Upper lobe of right lung (tissue), 1 donor: ENCODE results near the gene AP4M1. TPM values are rescaled to one million over a fixed set of nuclear protein-coding genes. Genes with fewer than 3 reads are reported as not detected.
A peak's percentile ranks its signal among the peaks of the same experiment; 100 is the strongest.

ENCODE experiments used
- ATAC-seq: fragments of 200-7000 bp; cut with Tn5 transposase; one replicate; pipeline ENCODE4 v1.9.1; 2020; ENCODE audit warnings: mild to moderate bottlenecking, moderate library complexity
- DNase-seq: peaks from one replicate; pipeline ENCODE4 v3.0.0-alpha.2; 2020
- H3K27ac ChIP-seq: fragments of 200-600 bp; one replicate; pipeline ENCODE4 v1.8.0; 2022
- H3K27me3 ChIP-seq: fragments of 200-600 bp; one replicate; pipeline ENCODE4 v1.8.0; 2022; ENCODE audit warnings: mild to moderate bottlenecking
- H3K36me3 ChIP-seq: fragments of 200-600 bp; one replicate; pipeline ENCODE4 v1.8.0; 2022
- H3K4me1 ChIP-seq: fragments of 200-600 bp; one replicate; pipeline ENCODE4 v1.8.0; 2022
- H3K4me3 ChIP-seq: fragments of 200-600 bp; one replicate; pipeline ENCODE4 v1.8.0; 2022; ENCODE audit warnings: mild to moderate bottlenecking
- H3K9me3 ChIP-seq: fragments of 200-600 bp; one replicate; pipeline ENCODE4 v1.8.0; 2022
- intact Hi-C: fragments of 100-400 bp; cut with DNase I; formaldehyde crosslinking; loops from one replicate; pipeline ENCODE4 v1.11.0; 2022
- total RNA-seq: library from RNA; stranded (reverse); fragmentation: NEBNext Ultra II Directional; extraction: Animal tissue kit (Norgen Biotek cat#: 25700); gene quantifications from one replicate; pipeline ENCODE4 v1.2.1, GENCODE V29; 2021
- TF ChIP-seq, protein P1 (sequence below): fragments of 200-600 bp; IDR thresholded peaks from one replicate; pipeline ENCODE4 v1.8.0; 2022; ENCODE audit warnings: antibody characterized with exemption
- donor health status: DM: no; HTN: yes; CAD: no; lungs with severe emphysema.

Gene AP4M1
- total RNA-seq, 1 donor from 2014 or later: 16.8 TPM

DNA sequence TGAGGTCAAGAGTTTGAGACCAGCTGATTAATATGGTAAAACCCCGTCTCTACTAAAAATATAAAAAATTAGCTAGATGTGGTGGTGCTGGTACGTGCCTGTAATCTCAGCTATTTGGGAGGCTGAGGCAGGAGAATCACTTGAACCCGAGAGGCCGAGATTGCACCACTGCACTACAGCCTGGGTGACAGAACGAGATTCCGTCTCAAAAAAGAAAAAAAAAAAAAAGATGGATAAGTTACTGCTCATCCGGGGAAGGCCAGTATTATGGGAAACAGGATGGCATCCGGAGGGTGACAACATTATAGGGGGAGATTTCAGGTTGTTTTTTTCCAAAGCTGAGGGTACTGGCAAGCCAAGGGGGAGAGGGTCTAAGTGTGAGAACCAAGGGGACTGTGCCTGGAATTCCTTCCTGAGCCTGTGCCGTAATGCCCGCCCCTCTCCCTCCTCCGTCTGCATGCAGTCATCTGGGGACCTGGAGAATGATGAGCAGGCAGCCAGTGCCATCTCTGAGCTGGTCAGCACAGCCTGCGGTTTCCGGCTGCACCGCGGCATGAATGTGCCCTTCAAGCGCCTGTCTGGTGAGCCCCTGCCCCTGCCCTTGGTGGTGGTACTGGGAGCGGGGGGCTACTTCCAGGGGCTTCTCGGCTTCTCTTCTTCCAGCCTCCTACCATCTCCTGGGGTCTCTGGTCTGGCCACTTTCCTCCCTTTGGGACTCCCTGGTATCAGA, 51.7 kb downstream of the AP4M1 start:
- ATAC-seq (no peak), DNase-seq (no peak)
- intact Hi-C loops: no loop called here
- H3K4me1 ChIP-seq: peaks cover 23% of the 10 kb centered on the region
- H3K9me3 ChIP-seq: no peaks in the 10 kb centered on the region
- no peak overlapping the region for H3K4me3 ChIP-seq
- H3K27ac ChIP-seq: no peak overlapping the region
- peaks cover 25% of the 10 kb centered on the region for H3K36me3 ChIP-seq
- H3K27me3 ChIP-seq: no peaks in the 10 kb centered on the region
- TF ChIP-seq, protein P1, sequence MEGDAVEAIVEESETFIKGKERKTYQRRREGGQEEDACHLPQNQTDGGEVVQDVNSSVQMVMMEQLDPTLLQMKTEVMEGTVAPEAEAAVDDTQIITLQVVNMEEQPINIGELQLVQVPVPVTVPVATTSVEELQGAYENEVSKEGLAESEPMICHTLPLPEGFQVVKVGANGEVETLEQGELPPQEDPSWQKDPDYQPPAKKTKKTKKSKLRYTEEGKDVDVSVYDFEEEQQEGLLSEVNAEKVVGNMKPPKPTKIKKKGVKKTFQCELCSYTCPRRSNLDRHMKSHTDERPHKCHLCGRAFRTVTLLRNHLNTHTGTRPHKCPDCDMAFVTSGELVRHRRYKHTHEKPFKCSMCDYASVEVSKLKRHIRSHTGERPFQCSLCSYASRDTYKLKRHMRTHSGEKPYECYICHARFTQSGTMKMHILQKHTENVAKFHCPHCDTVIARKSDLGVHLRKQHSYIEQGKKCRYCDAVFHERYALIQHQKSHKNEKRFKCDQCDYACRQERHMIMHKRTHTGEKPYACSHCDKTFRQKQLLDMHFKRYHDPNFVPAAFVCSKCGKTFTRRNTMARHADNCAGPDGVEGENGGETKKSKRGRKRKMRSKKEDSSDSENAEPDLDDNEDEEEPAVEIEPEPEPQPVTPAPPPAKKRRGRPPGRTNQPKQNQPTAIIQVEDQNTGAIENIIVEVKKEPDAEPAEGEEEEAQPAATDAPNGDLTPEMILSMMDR: no peak

DNA sequence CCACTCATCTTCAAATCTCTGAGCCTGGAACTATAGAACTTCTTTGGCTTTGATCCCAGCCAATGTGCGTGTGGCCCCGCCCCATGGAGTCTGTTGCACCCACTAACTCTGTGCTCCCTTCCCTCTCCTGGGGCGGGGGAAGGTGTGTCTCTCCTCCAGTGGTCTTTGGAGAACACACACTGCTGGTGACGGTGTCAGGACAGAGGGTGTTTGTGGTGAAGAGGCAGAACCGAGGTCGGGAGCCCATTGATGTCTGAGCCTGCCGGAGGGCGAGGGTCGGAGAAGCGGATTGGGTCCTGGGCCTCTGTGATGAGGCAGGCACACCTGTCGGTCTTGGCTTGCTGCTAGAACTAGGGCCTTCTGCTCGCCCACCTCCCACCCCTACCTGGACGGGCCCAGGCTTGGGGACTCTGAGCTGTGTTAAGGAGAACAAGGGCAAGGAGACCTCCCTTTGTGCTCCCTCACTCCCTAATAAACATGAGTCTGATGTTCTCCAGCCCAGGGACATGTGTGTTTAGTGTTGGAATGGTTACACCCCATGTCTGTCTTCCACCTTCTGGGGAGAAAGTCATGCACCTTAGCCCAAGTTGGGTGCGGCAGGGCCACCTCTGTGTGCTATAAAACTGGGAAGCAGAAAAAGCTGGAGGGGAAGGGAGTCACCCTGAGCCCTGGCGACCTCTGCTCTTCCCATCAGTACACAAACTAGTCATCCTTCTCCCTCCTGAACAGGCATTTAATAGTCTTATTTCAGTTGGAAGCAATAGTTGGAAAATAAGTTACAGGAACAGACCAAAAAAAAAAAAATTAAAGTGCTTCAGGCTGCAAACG, 52.5 kb downstream of the AP4M1 start:
- Histone ChIP-seq H3K4me1 (peaks cover 23% of the 10 kb centered on the region), H3K9me3 (no peaks in the 10 kb centered on the region)

DNA sequence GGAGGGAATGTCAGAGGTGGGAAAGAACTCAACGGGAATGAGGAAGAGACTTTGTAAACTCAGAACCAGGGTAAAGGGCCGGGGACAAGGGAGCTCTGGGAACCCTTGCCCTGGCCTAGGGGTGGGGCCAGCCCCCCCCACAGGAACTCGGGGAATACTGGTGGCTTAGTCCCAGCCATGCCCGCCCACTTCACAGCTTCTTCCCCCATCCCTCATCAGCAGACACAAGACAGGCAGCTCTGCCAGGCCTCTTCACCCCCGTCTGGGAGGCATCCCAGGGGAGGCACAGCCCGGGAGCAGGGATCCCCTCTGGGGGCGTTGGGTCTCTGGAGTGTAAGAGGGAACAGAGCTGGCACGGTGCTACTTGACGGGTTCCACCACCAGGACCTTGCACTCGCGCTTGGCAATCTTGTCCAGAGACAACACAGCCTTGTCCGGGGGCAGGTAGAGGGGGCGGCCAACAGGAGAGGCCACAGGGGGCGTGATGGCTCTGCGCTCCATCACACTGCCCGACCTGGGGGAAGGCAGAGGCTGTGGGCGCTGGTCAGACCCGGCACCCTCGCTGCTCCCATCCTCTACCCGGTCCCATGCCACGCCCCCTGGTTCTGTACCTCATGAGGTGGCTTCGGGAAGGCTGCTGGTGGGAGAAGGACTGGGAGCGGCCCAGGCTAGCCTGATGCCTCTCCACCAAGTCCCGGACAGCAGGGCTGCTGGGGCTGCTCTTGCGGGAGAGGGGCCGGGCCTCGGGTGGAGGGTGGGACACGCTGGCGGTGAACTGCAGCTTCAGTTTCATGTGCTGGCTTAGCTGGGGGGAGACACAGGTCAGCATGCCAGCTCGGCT, 53.4 kb downstream of the AP4M1 start:
- intact Hi-C loops: no loop called here
- Histone ChIP-seq H3K4me3 (no peak overlapping the region), H3K27me3 (no peaks in the 10 kb centered on the region), H3K9me3 (no peaks in the 10 kb centered on the region), H3K27ac (no peak overlapping the region), H3K4me1 (peaks cover 18% of the 10 kb centered on the region), H3K36me3 (peaks cover 25% of the 10 kb centered on the region)
- TF ChIP-seq, protein P1: no peak
- peak; percentile 1 for ATAC-seq
- DNase-seq: no peak

More for the DNA sequence above, 52.5 kb downstream of the AP4M1 start:
- intact Hi-C loops: no loop called here
- Histone ChIP-seq H3K4me3 (no peak overlapping the region), H3K27me3 (no peaks in the 10 kb centered on the region), H3K27ac (no peak overlapping the region), H3K36me3 (peaks cover 25% of the 10 kb centered on the region)
- TF ChIP-seq, protein P1: no peak
- no peak for DNase-seq
- ATAC-seq: no peak

DNA sequence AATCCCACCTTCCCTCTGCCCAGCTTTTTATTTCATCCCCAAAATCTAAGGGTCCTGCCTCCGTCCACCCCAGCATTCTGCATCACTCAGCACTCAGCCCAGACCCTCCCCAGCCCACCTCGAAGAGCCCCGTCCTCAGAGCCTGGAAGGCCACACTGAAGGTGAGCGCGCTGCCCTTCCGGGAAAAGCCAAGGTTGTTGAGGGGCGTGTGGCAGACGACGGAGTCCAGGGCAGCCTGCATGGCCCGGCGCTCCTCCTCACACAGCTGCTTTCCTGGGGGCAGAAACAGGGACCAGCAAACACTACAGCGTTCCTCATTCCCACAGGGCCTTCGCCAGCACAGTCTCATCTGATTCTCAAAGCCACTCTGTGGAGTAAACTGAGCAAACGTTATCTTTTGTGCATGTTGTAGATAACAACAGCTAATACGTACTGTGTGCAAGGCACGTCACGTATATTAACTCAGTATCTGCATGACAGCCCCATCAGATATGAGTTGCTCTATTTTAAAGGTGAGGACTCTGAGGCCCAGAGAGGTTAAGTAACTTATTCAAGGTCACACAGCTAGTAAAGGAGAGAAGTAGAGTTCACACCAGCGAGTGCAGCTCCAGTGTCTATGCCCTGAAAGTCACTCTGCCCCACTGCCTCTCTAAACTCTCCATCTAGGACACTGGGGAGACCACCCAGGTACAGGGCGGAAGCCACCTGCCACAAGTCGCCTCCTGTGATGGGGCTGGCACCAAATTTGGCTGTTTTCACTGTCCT, 54.3 kb downstream of the AP4M1 start:
- no peak for ATAC-seq
- H3K27me3 ChIP-seq: no peaks in the 10 kb centered on the region
- DNase-seq: no peak
- intact Hi-C loops: no loop called here
- H3K9me3 ChIP-seq: no peaks in the 10 kb centered on the region
- H3K36me3 ChIP-seq: peaks cover 25% of the 10 kb centered on the region
- no peak overlapping the region for H3K4me3 ChIP-seq
- TF ChIP-seq, protein P1: no peak
- no peak overlapping the region for H3K27ac ChIP-seq
- H3K4me1 ChIP-seq: peaks cover 16% of the 10 kb centered on the region
